Measurements from ENCODE around the gene CAPZB.

Gene CAPZB

DNA sequence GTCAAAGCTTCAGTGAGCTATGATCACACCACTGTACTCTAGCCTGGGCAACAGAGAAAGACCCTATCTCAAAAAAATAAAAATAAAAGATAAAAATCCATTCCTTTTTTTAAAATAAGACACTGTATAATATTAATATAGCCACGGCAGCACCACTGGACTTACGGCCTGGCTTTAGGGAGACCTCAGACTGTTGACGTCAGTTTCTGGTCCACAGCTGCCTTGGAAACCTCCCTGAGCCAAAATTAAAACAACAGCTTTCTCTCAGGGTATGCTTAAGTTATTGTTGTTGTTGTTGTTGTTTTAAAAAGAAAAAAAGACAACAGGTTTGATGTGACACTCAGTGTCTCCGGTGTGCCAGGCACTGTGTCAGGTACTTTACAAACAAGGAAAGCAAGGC lies 42.0 kb downstream of the CAPZB start:
- H2AFZ ChIP-seq (ENCODE audit: low read length), result no peak overlapping the region
- H3K9me3 ChIP-seq (ENCODE audit: low read length), result no peaks in the 10 kb centered on the region
- peaks cover 49% of the 10 kb centered on the region for H3K4me1 ChIP-seq (ENCODE audit: insufficient read depth, low read length, severe bottlenecking)
- no peaks in the 10 kb centered on the region; the same call in 1 of the 2 replicates for H4K20me1 ChIP-seq (ENCODE audit: insufficient read depth, low read length)
- no peaks in the 10 kb centered on the region for H3F3A ChIP-seq (ENCODE audit: insufficient read depth, low read length)
- no peaks in the 10 kb centered on the region for H3K9me2 ChIP-seq (ENCODE audit: low read depth, low read length)
- H3K4me2 ChIP-seq (ENCODE audit: low read length), result no peak overlapping the region
- no peak overlapping the region for H3K27ac ChIP-seq (ENCODE audit: low read depth, low read length, poor library complexity, severe bottlenecking)
- 0 out of 2 replicates have a peak, but pooled peaks cover 9% of the 10 kb centered on the region for H3K79me2 ChIP-seq (ENCODE audit: insufficient read depth, low read length)
- H3K27me3 ChIP-seq (ENCODE audit: insufficient read depth, low read length), result no peaks in the 10 kb centered on the region
- peaks cover 2% of the 10 kb centered on the region; the same call in 1 of the 2 replicates for H3K36me3 ChIP-seq (ENCODE audit: insufficient read depth, low read length)
- TF ChIP-seq EZH2 (IDR thresholded peaks at IDR 0.05; ENCODE audit: borderline replicate concordance, low read length), result no peak
- TF ChIP-seq, protein P1, sequence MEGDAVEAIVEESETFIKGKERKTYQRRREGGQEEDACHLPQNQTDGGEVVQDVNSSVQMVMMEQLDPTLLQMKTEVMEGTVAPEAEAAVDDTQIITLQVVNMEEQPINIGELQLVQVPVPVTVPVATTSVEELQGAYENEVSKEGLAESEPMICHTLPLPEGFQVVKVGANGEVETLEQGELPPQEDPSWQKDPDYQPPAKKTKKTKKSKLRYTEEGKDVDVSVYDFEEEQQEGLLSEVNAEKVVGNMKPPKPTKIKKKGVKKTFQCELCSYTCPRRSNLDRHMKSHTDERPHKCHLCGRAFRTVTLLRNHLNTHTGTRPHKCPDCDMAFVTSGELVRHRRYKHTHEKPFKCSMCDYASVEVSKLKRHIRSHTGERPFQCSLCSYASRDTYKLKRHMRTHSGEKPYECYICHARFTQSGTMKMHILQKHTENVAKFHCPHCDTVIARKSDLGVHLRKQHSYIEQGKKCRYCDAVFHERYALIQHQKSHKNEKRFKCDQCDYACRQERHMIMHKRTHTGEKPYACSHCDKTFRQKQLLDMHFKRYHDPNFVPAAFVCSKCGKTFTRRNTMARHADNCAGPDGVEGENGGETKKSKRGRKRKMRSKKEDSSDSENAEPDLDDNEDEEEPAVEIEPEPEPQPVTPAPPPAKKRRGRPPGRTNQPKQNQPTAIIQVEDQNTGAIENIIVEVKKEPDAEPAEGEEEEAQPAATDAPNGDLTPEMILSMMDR (IDR thresholded peaks at IDR 0.05; ENCODE audit: low read length), result no peak
- no peak overlapping the region for H3K4me3 ChIP-seq (ENCODE audit: low read depth, low read length, poor library complexity, severe bottlenecking)
- no peak overlapping the region for H3K9ac ChIP-seq (ENCODE audit: low read length)

GRCh38 chr1:19442154-19443096 lies 42.9 kb downstream of the CAPZB start:
- Histone ChIP-seq H3K27ac (ENCODE audit: low read depth, low read length, poor library complexity, severe bottlenecking) (no peak overlapping the region), H3F3A (ENCODE audit: insufficient read depth, low read length) (no peaks in the 10 kb centered on the region), H3K79me2 (ENCODE audit: insufficient read depth, low read length) (0 out of 2 replicates have a peak, but pooled peaks cover 9% of the 10 kb centered on the region), H3K4me2 (ENCODE audit: low read length) (no peak overlapping the region), H4K20me1 (ENCODE audit: insufficient read depth, low read length) (no peaks in the 10 kb centered on the region; the same call in 1 of the 2 replicates), H3K36me3 (ENCODE audit: insufficient read depth, low read length) (peaks cover 4% of the 10 kb centered on the region; the same call in 1 of the 2 replicates), H3K9me3 (ENCODE audit: low read length) (no peaks in the 10 kb centered on the region), H3K27me3 (ENCODE audit: insufficient read depth, low read length) (no peaks in the 10 kb centered on the region), H3K9ac (ENCODE audit: low read length) (no peak overlapping the region), H2AFZ (ENCODE audit: low read length) (no peak overlapping the region), H3K4me3 (ENCODE audit: low read depth, low read length, poor library complexity, severe bottlenecking) (no peak overlapping the region), H3K9me2 (ENCODE audit: low read depth, low read length) (no peaks in the 10 kb centered on the region), H3K4me1 (ENCODE audit: insufficient read depth, low read length, severe bottlenecking) (peaks cover 40% of the 10 kb centered on the region)
- no peak for TF ChIP-seq EZH2 (IDR thresholded peaks at IDR 0.05; ENCODE audit: borderline replicate concordance, low read length)
- TF ChIP-seq, protein P1 (IDR thresholded peaks at IDR 0.05; ENCODE audit: low read length), result no peak

DNA sequence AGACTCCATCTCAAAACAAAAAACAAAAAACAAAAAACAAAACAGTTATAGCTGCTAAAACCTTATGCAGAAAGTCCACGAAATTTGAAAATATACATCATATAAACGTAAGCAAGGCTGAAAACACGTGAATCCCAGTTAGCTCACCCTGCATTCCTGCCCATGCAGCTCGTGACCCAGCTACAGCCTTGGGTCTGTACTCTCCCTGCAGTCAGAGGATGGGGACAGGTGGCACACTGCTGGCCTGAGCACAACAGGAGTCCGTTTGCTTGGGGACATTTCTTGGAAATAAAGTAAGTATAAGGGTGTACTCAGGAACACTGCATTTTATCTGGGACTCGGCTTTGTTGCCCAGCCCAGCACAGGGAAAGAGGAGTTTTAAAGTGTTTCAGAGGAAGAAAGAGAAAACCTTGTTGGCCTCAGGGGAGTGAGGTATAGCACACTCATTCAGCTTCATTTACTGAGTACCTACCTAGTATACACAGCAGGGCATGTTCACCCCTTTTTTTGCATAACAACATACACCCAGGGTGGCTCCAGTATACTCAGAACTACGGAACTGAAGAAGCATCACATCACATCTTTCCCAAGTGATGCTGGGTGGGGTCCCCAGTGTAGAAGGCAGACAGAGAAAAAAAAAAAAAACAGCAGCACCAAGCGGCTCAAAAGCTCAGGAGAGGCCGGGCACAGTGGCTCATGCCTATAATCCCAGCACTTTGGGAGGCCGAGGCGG lies 44.1 kb downstream of the CAPZB start:
- TF ChIP-seq EZH2 (IDR thresholded peaks at IDR 0.05; ENCODE audit: borderline replicate concordance, low read length), result no peak
- TF ChIP-seq, protein P1 (IDR thresholded peaks at IDR 0.05; ENCODE audit: low read length), result no peak
- H3K4me2 ChIP-seq (ENCODE audit: low read length), result no peak overlapping the region
- peaks cover 37% of the 10 kb centered on the region for H3K4me1 ChIP-seq (ENCODE audit: insufficient read depth, low read length, severe bottlenecking)
- no peaks in the 10 kb centered on the region for H3K27me3 ChIP-seq (ENCODE audit: insufficient read depth, low read length)
- H3K9ac ChIP-seq (ENCODE audit: low read length), result no peak overlapping the region
- 0 out of 2 replicates have a peak, but pooled peaks cover 9% of the 10 kb centered on the region for H3K79me2 ChIP-seq (ENCODE audit: insufficient read depth, low read length)
- H3K9me2 ChIP-seq (ENCODE audit: low read depth, low read length), result no peaks in the 10 kb centered on the region
- no peaks in the 10 kb centered on the region for H3K9me3 ChIP-seq (ENCODE audit: low read length)
- no peak overlapping the region for H3K4me3 ChIP-seq (ENCODE audit: low read depth, low read length, poor library complexity, severe bottlenecking)
- no peaks in the 10 kb centered on the region for H3F3A ChIP-seq (ENCODE audit: insufficient read depth, low read length)
- H3K36me3 ChIP-seq (ENCODE audit: insufficient read depth, low read length), result peaks cover 16% of the 10 kb centered on the region; the same call in 1 of the 2 replicates
- no peak overlapping the region for H2AFZ ChIP-seq (ENCODE audit: low read length)
- no peak overlapping the region for H3K27ac ChIP-seq (ENCODE audit: low read depth, low read length, poor library complexity, severe bottlenecking)
- no peaks in the 10 kb centered on the region; the same call in 1 of the 2 replicates for H4K20me1 ChIP-seq (ENCODE audit: insufficient read depth, low read length)

Measured in OCI-LY1 (cell line).